CD4-positive, alpha-beta T cell treated with Interleukin-10 for 1 hour (primary cell): ENCODE data around the gene ING4.
"Not testable (repeated sequence)": the region's sequence is repeated elsewhere in the genome, so short reads cannot be mapped to it uniquely, and the experiment has no call there.

Source experiments
- DNase-seq: peaks from one replicate; pipeline ENCODE4 v3.0.0-alpha.2; 2020

Gene ING4

DNA sequence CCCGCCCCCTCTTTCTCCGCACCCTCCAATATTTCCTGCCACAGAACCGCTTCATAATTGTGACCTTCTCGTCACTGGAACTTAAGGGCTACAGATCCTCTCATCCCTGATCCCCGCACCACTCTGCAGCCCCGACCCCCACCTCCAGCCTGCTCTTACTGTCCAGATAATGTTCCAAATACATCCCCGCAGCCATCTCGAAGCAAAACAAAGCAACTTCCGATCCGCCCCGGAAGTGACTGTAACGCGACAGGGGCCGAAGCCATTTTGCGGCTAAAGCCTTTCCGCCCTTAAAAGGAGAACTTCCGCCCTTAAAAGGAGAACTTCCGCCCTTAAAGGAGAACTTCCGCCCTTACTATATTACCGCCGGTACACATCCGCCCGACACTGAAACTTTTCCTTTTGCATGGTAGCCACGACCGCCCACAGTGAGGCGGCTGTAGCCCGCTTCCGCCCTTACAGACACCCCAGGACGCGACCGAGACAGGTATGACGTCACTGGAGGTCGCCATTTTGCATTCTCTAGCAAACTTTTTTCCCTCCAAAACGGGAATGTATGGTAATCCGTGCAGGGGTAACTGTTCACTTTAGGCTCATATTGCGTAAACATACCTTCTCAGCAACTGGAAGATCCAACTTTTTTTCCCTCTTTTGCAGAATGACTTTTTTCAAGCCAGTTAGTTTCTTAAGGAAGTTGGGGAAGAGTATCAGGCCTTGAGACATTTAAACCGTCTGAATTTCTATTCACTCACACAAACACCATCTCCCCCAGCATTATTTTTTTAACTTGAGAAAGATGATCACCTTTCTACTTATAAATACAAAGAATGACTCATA is at the start of gene ING4:
Gene ING4 (minus strand): TSS at position 214 of the 837 bp plus-strand sequence. CDS start 18 bp downstream, at position 196.
- peak; percentile 99 for DNase-seq

DNA sequence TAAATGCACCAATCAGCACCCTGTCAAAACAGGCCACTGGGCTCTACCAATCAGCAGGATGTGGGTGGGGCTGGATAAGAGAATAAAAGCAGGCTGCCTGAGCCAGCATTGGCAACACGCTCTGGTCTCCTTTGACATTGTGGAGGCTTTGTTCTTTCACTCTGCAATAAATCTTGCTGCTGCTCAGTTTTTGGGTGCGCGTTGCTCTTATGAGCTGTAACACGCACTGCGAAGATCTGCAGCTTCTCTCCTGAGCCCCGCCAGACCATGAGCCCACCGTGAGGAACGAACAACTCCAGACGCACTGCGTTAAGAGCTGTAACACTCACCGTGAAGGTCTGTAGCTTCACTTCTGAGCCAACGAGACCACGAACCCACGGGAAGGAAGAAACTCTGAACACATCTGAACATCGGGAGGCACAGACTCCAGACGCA is 46.1 kb upstream of the ING4 start:
- peak; percentile 39 for DNase-seq

DNA sequence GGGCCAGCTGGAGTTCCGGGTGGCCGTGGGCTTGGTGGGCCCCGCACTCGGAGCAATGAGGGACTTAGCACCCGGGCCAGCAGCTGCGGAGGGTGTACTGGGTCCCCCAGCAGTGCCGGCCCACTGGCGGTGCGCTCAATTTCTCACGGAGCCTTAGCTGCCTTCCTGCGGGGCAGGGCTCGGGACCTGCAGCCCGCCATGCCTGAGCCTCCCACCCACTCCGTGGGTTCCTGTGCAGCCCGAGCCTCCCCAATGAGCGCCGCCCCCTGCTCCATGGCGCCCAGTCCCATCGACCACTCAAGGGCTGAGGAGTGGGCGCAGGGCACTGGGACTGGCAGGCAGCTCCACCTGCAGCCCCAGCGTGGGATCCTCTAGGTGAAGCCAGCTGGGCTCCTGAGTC is 45.4 kb upstream of the ING4 start:
- DNase-seq: not testable (repeated sequence)

DNA sequence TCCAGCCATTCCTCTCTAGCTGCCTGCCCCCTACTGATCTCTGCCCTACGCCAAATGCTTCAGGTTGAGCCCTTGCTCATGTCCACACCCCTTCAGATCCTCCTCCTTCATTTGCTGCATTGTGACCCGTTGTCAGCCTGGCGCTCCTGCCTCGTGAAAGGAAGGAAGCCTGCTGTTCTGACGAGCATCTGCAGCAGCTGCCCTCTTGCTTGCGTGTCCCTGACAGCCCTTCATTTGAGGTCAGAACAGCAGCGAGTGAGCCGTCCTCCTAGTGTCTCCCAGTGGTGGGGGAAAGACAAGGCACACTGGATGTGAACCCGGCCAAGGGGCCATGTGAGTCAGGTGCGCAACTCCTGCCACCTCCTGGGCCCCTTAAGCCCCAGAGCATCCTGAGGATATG is 40.7 kb upstream of the ING4 start:
- DNase-seq: no peak

DNA sequence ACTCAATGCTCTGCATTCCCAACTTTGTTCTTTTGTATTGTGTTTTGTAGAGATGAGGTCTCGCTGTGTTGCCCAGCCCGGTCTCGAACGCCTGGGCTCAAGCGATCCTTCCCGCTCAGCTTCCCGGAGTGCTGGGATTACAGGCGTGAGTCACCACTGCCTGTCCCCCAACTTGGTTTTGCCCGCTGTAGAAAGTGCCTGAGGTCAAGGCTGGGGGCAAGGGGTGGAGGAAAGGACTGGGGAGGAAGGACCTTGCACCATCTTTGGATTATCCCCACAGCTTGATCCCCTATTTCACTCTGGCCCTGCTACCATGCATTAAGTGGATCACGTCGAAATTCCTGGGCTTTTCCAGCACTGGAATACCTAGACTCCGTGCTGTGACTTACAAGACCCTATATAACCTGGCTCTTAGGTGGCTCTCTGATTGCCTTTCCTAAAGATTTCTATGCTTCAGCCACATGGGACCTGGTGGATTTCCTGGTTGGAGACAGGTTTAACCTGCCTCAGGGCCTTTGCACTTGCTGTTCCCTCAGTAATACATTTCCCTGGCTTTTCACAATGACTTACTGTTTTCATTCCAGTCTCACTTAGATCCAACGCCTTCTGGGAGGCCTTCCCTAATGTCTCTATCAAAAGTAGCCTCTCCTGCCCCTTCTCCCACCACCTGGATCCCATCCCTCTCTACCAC is 38.3 kb upstream of the ING4 start:
- no peak for DNase-seq

DNA sequence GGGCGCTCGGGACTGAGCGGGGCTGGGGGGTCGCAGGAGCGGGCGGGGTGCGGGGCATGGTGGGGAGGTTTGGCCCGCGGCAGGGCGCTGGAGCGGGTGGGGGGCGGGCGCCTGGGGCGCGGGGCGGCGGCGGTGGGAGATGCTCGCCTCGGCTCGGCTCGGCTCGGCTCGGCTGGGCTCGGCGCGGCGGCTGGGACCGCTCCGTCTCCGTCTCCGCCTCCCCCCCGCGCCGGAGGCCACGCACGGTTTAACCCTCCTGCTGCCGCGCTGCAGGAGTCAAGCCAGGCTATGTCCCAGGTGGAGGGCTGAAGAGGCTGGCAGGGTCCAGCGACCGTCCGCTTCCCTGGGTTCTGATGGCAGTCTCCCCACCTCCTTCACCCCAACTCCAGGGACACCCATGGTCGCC is 37.7 kb upstream of the ING4 start, which contains the start of gene PIANP:
Gene PIANP (minus strand): TSS at position 170 of the 406 bp plus-strand sequence. CDS start 2,754 bp downstream, outside the sequence.
- peak; percentile 47 for DNase-seq

GRCh38 chr12:6699989-6700645 is 37.2 kb upstream of the ING4 start:
- DNase-seq: no peak

GRCh38 chr12:6699259-6699988 is 36.5 kb upstream of the ING4 start:
- no peak for DNase-seq

GRCh38 chr12:6698352-6699046 is 35.6 kb upstream of the ING4 start:
- DNase-seq: no peak

- peak; percentile 36 for DNase-seq
Measured at GRCh38 chr12:6697584-6698351, 34.8 kb upstream of the ING4 start.

DNA sequence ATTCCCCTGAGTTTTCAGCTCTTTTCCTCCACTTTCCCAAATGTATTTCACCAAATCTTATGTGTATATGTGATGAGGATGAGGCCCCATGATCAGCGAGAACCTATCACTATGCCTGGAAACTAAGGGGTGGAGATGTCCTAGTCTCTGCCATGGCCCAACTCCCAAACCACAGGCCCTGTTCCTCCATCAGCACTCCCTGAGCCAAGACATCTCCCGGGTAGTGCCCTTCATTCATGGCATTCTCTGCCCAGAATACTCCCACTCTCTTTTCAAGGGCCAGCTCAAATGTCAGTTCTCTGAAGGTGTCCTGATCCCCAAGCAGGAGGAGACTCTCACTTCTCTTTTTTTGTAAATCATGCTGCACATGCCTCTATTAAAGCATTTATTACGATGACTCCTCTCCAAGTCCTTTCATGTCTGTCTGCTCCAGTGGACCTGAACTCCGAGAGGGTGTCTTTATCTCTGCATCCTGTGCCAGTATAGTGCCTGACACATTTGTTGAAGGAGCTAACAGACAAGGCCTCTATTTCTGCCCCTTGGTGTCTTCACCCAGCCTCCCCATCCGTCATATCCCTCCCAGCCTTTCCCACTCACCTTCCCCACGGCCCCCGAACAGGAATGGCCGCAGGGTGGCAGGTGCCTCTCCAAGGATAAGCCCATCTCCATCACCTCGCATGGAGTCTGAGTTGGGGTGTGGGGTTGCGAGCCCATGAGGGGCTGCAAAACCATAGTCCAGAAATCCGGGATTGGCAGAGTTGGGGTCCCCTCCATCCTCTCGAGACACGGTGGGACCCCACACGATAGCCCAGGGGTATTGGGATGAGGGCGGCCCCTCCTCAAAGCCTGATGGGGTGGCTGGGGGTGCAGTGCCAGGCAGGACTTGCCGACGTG is 34.0 kb upstream of the ING4 start:
- DNase-seq: no peak

- DNase-seq: no peak
Measured at GRCh38 chr12:6695313-6696045, 32.6 kb upstream of the ING4 start.

DNA sequence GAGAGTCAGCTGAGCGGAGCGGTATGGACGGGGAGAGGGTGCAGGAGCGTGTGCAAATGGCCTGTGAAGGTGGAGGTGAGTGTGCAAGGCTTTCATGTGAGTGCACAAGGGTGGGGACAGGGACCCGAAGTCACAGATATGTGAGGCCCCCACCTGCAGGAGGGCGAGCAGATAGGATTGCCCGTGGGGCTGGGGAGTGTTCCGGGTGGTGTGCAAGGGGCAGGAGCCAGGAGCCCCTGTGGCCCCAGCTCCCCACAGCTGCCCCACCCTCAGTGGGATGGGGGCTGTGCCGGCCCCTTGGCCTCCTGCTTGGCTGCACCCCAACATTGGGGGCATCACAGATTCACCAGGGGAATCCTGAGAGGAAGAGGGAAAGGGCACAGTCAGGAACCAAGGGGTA is 31.8 kb upstream of the ING4 start:
- no peak for DNase-seq

GRCh38 chr12:6693832-6694355 is 31.0 kb upstream of the ING4 start:
- no peak for DNase-seq

DNA sequence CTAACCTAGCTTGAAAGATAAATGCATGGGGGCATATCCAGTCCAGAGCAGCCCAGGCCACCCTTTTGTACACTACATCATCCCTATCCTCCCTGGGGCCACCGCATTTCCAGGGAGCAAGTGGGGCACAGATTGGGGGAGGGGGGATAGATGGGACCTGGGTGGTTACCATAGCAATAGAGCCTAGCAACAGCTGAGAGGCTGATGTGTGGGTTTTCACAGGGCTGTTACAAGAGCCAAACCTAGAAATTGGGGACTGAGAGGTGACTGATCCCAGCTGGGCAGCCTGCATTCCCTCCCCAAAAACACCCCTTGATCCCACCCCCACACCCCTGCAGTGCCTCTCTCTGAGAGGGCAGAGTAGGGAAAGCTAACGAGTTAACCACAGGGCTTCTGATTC is 30.0 kb upstream of the ING4 start:
- DNase-seq: no peak

GRCh38 chr12:6691473-6691872 is 28.6 kb upstream of the ING4 start:
- no peak for DNase-seq

GRCh38 chr12:6688999-6689882 is 26.3 kb upstream of the ING4 start, which contains the start of gene ZNF384:
Gene ZNF384 (minus strand): TSS chr12:6689375. CDS start chr12:6679520, 9,855 bp downstream.
- peak; percentile 98 for DNase-seq

- peak; percentile 53 for DNase-seq
Measured at GRCh38 chr12:6688543-6688998, 25.7 kb upstream of the ING4 start.
